SW480 (cell line): ENCODE measurements around the gene OR6J1.
"Not testable (repeated sequence)": the region's sequence is repeated elsewhere in the genome, so short reads cannot be mapped to it uniquely, and the experiment has no call there.

Experiments used
- DNase-seq: peaks from one replicate; pipeline ENCODE4 v3.0.0-alpha.2; 2016; ENCODE audit warnings: low spot score

The OR6J1 gene

DNA sequence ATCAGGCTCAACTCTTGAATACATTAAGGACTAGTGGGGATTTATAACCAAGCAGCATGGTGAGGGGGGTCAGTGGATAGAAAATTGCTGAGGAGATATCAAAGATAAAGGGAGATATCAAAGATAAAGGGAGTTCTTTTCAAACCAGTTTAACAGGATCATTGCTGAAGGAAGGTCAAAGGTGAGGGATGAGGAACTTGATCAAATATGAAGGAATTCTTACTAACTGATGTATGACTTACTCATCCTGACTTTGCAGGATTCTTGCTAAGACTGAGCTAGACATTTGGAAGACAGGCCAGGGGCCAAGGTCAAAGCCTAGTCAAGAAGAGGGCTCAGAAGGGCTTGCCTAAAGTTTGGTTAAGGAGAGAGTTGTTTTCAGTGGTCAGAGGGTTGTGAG is 41.3 kb downstream of the OR6J1 start:
- DNase-seq = no peak

DNA sequence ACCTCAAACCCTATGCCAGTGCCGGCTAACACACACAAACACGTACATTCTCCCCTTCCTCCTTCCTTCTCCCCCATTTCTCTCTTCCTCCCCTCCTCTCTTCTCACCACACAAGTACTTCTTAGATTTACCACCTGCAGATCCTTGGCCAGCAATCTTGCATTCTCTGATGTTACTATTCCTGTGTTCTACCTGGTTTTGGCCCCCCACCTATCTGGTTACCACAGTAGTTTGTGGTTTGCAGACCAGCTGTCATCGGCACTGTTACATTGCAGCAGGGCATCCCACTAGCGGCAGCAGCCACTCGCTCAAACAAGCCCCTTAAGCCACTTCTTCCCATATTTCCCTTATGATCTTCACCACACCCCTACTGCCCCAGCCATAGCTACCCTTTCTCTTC is 42.2 kb downstream of the OR6J1 start:
- DNase-seq = no peak

DNA sequence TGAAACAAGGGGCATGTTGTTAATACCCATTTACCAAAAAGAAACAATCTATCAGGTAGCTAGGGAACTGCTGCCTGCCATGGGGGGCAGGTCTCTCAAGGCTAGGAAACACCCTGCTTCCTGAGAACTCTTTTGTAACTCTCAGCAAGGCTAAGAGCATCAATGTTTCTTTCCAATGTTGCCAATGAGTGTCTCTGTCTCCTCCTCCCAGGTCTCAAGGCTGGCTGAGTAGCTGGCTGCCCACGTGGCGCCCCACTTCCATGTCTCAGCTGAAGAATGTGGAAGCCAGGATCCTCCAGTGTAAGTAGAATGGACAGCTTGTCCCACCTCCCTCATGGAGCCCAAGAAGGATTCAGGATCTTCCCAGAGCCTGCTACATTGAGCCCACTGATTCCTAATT is 42.7 kb downstream of the OR6J1 start:
- DNase-seq = no peak

DNA sequence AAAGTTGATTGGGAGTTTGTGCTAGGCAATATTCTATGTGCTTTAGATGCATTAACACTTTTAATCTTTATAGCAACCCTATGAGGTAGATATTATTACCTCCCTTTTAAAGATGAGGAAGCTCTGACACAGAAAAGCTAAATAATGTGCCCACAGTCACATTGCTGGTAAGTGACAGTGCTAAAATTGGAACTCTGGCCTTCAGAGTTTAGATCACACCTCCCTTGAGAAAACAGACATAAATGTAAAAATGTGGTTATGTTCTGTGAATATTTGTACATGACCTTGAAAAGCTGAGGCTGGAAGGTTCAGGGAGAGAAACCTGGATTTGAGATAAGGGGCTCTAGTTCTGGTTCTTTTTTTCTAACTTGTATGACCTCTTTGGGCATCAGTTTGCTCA is 44.1 kb downstream of the OR6J1 start:
- DNase-seq = no peak

DNA sequence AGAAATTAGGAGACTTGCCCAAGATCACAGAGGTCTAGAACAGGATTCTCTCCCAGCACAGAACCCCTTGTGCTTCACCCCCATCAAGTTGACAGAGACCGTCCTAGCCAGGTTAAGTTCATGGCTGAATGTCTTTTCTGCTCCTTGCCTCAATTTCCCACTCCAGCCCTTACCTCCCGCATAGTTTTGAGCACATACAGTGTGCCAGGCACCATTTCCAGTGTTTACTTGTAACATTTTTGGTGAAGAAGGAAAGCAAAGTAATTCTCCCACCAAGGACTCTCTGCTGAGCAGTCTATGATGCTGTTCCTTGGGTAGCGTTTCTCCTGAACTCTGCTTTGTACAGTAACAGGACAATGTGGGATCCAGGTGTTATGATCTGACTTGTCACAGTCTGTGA is 44.8 kb downstream of the OR6J1 start:
- DNase-seq = no peak

DNA sequence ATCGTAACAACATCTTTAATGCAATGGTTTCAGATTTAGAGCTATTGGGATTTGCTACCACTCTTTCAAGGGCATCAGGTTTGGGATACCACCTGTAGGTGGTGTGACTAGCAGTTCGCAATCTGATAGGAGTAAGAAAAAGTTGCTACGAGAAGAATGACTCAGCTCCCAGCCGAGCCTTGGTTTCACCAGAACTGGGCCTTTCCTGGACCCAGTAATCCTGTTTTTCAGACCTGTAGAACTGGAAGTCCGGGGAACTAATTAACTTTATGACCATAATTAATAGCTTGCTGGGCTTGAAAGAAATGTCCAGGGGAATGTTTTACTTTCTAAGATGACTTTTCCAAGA is 45.3 kb downstream of the OR6J1 start:
- peak; percentile 73 for DNase-seq

DNA sequence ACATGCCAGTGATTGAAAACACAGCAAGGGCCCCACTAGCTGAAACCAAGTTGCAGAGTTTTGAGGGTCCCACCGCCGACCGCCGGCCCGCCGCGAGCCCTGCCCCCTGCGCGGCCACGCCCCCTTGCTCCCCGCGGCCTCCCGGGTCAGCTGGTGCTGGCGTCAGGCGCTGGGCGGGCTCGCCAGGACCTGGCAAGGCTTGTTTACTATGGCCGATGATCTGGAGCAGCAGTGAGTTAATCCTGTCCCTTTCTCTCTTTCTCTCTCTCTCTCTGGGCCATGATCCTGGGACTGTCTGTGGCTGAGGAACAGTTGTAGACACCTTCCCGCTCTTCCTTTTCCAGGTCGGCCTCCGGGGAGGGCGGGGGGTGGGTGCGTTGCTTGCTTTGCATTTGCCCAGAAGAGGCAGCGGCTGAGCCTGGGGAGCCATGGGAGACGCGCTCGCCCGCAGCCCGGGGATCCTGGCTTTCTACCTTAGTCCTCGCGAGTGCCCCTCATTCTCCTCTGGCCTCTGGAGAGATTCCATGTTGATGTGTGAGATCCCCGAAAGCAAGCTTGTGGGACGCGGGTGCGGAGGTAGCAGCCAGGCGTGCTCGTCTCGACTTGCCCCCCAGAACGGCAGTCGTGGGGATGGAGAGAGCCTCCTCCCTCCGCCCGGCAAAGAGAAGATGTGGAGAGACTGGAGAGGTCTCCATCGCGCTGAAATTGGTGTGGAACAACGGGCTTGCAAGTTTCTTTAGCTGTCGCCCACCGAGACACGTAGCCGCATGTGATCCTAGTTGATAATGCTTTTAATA is 45.9 kb downstream of the OR6J1 start, which contains the start of gene ABHD4:
Gene ABHD4, plus strand, starts transcription at position 202 of the 797 bp plus-strand sequence. Its CDS starts 7 bp downstream, at position 209.
- peak; percentile 39 for DNase-seq

DNA sequence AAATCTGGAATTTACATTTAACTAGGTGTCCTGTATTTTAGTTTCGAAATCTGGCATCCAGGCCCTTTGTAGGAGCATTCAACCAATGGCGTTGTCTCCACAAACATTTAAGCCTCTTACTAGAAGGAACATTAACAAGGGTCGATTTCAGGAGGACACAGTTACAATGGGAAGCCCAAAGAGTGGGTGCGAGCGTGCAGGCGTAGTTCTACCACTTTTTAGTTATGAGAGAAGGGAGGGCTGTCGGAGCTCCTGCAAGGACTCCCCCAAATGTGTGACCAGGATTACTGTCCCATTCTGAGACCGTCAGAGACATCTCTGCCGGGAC is 46.4 kb downstream of the OR6J1 start:
- DNase-seq = no peak

DNA sequence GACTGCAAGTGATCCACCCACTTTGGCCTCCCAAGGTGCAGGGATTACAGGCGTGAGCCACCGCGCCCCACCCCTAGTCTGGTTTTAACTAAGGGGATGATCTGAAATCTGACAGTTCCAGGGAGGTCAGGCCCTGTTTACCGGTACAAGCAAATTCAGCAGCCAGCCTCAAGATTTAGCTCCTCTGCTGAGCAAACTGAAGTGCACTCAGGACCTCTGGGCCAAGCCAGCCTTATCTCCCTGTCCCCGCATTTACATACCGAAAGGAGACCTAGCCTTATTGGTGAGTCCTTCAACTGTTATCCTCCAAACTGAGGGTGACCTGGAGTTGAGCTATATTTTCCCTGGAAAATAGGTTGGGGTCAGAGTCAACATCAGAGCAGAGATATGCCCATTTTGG is 46.9 kb downstream of the OR6J1 start:
- DNase-seq = no peak

DNA sequence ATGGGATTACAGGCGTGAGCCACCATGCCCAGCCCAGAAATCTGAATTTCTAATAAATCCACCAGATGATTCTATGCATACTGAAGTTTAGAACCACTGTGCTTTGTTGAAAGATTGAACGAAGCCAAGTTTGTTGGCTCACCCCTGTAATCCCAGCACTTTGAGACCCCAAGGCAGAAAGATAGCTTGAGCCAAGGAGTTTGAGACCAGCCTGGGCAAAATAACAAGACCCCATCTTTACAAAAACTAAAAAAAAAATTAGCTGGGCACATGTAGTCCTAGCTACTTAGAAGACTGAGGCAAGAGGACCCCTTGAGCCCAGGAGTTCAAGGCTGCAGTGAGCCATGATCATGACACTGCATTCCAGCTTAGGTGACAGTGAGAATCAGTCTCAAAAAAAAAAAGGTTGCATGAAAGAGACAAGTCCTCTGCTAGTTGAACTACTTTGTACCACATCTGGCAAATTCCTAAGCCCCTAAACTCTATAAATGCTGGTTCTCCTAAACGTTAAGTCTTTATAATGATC is 47.7 kb downstream of the OR6J1 start:
- no peak for DNase-seq

DNA sequence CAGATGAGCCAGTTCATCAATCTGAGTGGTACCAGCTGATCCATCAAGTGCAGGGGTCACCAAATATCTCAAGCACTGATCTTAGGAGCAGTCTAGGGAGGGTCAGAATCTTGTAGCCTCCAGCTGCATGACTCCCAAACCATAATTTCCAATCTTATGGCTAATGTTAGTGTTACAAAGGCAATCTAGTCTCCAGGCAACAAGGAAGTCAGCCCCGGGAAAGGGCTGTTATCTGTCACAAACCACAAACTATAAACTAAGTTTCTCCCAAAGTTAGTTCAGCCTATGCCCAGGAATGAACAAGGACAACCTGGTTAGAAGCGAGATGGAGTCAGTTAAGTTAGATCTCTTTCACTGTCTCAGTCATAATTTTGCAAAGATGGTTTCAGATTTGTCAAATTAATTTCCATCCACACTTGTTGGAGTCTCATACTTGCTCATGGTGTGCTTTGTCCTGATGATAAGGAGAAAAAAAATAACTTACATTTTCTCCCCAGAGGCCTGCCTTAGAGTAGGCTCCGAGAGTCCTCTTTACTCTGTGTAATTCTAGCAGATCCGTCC is 49.9 kb downstream of the OR6J1 start:
- DNase-seq = no peak

DNA sequence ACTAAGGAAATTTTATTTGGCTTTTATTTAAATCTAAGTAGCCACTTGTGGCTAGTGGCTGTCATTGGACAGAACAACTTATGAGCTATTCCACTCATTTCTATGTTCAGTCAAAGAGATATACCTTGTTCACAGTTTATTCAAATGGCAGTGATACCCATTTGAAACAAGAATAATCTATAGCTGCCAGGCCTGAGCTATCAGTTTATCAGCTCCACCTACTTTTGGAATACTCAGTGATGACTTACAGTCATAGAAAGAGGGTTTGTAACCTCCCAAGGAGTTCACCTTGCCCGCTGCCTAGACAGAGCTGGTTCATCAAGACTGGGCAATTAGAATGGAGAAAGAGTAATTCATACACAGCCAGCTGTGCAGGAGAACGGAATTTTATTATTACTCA is 50.6 kb downstream of the OR6J1 start:
- DNase-seq = no peak

DNA sequence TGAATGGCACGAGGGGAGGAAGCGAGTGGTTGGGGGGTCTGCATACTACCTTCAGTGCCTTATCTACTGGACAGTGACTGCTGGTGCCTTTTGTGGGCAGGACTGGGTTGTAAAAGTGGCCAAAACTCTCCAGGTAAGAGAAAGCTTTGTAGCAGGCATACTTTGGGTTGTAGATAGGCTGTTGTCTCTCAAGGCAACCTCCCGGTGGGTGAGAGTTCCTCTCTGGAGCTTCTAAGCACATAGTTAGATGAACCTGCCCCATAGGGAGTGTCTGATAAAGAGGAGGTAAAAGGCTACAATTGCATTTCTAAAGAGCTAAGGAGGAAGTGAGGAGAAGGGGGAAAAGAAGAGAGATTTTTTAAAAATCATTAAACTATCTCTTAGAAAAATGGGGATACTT is 51.0 kb downstream of the OR6J1 start:
- DNase-seq = no peak

DNA sequence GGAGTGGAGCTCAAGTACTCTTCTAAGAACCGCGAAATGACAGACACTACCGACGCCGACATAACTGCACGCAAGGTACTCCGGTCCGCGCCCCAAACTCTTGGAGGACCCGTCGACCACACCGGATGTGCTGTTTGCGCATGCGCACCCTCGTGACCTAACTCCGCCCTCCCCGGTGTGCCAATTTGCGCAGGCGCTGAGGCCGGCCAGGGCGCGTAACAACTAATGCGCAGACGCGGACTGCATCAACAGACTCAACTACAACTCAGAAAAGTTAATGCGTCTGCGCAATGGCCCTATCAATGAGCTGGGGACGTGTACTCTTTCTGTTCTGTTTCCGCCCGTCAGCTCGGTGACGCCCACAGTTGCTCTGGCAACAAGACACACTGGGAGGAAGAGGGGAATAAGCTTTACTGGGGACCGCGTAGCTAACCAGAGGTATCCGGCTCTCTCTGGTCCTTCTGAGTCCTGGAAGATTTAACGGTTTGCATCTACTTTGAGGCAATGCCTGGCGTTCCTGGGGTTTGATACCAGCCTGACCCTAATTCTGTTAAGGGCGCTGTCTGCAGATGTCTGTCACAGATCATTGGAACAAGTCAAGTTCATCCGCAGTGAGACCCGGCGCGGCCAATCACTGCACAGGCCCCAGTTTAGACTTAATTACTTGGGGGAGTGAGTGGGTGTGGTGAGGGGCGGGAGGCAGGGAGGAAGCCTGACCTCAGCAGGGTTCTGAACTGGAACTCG is 54.9 kb downstream of the OR6J1 start, which contains the start of gene DAD1:
Gene DAD1, minus strand, starts transcription at position 129 of the 744 bp plus-strand sequence. Its CDS starts 67 bp downstream, at position 62.
- peak; percentile 98 for DNase-seq

DNA sequence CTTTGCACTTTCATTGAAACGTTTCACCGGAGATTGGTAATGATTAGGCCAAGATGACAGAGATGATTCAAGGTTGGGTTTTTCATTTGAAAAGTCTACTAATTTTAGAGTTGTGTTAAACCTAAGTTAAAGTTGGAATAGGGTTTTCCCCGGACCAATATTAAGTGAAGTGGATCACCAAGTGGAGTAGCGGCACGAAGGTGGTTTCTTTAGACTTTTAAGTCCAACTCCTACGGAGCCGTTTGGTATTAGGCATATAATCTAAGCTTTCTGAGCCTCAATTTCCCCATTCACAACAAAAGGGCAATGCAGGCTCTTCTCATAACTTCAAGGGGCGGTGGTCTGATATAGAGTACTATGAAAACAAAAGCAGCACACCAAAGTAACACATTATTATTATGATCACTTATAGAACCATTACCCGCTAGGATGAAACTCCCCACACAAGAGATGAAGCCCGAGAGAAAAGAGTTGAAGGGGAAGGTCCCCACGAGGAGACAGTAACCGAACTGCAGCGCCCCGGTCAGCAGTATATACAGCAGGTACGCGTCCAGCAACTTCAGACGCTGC is 55.5 kb downstream of the OR6J1 start:
- no peak for DNase-seq

DNA sequence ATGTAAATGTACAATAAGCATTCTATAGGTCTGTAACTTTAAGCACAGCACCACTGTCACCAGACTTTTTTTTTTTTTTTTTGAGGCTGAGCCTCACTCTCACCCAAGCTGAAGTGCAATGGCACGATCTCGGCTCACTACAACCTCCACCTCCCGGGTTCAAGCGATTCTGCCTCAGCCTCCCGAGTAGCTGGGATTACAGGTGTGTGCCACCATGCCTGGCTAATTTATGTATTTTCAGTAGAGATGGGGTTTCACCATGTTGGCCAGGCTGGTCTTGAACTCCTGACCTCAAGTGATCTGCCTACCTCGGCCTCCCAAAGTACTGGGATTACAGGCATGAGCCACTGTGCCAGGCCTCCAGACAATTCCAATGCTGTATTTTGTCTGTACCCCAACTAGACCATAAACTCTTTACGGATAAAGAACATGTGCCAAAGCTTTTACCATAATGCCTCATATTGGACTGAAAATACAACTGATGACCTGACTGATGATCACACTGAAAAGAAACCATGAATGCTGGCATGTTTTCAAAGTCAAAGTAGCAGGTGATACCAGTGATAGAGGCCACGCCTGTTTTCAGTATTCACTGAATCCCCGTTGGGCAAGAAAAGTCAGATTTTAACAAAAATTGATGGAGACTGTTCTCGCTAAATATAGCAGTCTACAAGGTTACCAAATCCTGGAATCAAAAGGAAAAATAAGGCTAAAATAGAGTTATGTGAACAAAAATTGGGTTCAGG is 56.3 kb downstream of the OR6J1 start:
- DNase-seq = not testable (repeated sequence)

DNA sequence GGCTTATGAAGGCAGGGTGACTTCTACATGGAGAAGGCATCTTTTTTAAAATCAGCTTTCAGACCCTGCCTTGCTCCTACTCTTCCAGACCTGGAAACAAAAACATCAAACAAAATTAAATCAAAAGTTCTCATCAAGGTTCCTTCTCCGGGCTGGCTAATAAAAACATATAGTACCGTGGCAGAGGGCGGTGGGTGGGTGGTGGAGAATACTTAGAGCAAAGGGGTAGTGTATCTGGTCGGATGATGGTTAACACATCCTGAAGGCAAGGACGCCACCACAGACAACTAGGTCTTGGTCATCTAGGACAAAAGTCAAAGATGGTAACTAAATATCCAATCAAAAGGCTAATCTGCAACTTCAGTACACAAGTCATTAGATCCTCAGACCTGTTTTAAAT is 56.9 kb downstream of the OR6J1 start:
- no peak for DNase-seq

DNA sequence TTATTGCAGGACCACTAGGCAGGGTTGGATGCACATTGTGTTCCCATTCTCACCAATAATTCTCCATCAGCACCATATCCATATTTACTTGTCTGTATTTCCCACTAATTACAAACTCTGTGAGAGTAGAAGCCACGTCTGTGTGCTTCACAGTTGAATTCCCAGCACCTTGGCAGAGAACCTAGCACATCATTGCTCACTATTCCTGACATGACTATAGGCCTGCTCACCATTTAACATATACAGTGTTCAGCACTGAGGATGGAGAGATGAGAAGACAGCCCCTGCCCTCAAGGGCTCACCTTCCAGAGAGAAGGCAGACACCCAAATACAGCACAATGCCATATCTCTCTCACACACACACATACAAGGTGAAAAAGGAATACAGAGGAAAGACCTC is 60.2 kb downstream of the OR6J1 start:
- DNase-seq = no peak
